Loucy (cell line): ENCODE measurements around the gene GPR137B.

Experiments
- H2AFZ ChIP-seq: fragments of 200-600 bp; sonication (generic); 2 replicates; pipeline ENCODE4 v1.6.0; 2016; ENCODE audit warnings: antibody characterized with exemption, mild to moderate bottlenecking, low read length, moderate library complexity
- H3F3A ChIP-seq: fragments of 200-600 bp; 2 replicates; pipeline ENCODE4 v1.6.0; 2016; ENCODE audit warnings: antibody characterized with exemption, low read depth, mild to moderate bottlenecking
- H3K27me3 ChIP-seq: fragments of 200-600 bp; sonication (generic); 2 replicates; pipeline ENCODE4 v1.6.1; 2014; ENCODE audit warnings: low read length, mild to moderate bottlenecking; ENCODE audit not compliant: insufficient read depth, poor library complexity, severe bottlenecking
- H3K36me3 ChIP-seq: fragments of 200-600 bp; sonication (generic); 2 replicates; pipeline ENCODE4 v1.6.1; 2016; ENCODE audit warnings: low read length; ENCODE audit not compliant: insufficient read depth
- H3K4me1 ChIP-seq: fragments of 200-600 bp; sonication (generic); 2 replicates; pipeline ENCODE4 v1.5.1; 2014; ENCODE audit warnings: low read length, mild to moderate bottlenecking; ENCODE audit not compliant: insufficient read depth, poor library complexity, severe bottlenecking
- H3K4me2 ChIP-seq: fragments of 200-600 bp; sonication (generic); 2 replicates; pipeline ENCODE4 v1.6.0; 2014; ENCODE audit warnings: antibody characterized with exemption, low read length, low read depth, mild to moderate bottlenecking; ENCODE audit not compliant: poor library complexity, severe bottlenecking
- H3K4me3 ChIP-seq: fragments of 200-600 bp; sonication (generic); 2 replicates; pipeline ENCODE4 v1.5.1; 2014; ENCODE audit warnings: low read length, mild to moderate bottlenecking, mixed read lengths; ENCODE audit not compliant: poor library complexity, severe bottlenecking
- H3K79me2 ChIP-seq: fragments of 200-600 bp; sonication (generic); 2 replicates; pipeline ENCODE4 v1.6.1; 2014; ENCODE audit warnings: low read length; ENCODE audit not compliant: insufficient read depth
- H3K9ac ChIP-seq: fragments of 200-600 bp; sonication (generic); 2 replicates; pipeline ENCODE4 v1.6.0; 2014; ENCODE audit warnings: mild to moderate bottlenecking, low read depth, low read length, moderate library complexity; ENCODE audit not compliant: poor library complexity, severe bottlenecking
- H3K9me2 ChIP-seq: fragments of 200-600 bp; sonication (generic); replicated peaks from 2 replicates; pipeline ENCODE4 v1.6.1; 2016; ENCODE audit warnings: low read depth, low read length, mixed read lengths
- H3K9me3 ChIP-seq: fragments of 200-600 bp; sonication (generic); 2 replicates; pipeline ENCODE4 v1.6.1; 2014; ENCODE audit warnings: mild to moderate bottlenecking, antibody characterized with exemption, low read length, low read depth; ENCODE audit not compliant: insufficient read depth
- H4K20me1 ChIP-seq: fragments of 200-600 bp; sonication (generic); 2 replicates; pipeline ENCODE4 v1.6.0; 2014; ENCODE audit warnings: antibody characterized with exemption, low read length, mild to moderate bottlenecking; ENCODE audit not compliant: insufficient read depth, poor library complexity, severe bottlenecking
- EZH2phosphoT487 ChIP-seq: fragments of 200-600 bp; IDR thresholded peaks from 2 replicates; pipeline ENCODE4 v1.6.1; 2018; ENCODE audit warnings: antibody characterized with exemption, mild to moderate bottlenecking, moderate library complexity, borderline replicate concordance
- TF ChIP-seq, protein P1 (sequence below): fragments of 200-600 bp; sonication (generic); conservative IDR thresholded peaks from 2 replicates; pipeline ENCODE4 v1.5.1; 2014; ENCODE audit warnings: mild to moderate bottlenecking, antibody characterized with exemption, low read length

The GPR137B gene

DNA sequence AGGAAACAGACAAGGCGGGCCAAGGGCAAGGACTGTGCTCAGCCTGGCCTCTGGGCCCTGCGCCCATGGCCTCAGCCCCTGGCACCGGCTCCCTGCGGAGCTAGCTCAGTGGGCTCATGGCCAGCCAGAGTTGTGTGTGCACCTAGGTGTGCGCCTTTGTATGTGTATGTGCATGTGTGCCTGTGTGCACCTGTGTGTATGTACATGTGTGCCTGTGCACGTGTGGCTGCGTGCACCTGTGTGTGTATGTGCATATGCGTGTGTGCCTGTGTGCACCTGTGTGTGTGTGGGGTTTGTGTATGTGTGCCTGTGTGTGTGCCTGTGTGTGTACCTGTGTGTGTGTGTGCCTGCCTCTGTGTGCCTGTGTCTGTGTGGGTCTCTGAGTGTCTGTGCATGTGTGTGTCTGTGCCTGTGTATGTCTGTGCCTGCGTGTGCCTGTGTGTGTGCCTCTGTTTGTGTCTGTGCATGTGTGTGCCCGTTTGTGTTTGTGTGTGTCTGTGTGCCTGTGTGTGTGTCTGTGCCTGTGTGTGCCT is 7.4 kb downstream of the GPR137B start:
- Histone ChIP-seq H3K4me2 (no peak overlapping the region), H3K4me3 (no peak overlapping the region), H3K9me3 (no peaks in the 10 kb centered on the region), H4K20me1 (no peaks in the 10 kb centered on the region), H3K4me1 (no peaks in the 10 kb centered on the region), H3K79me2 (no peaks in the 10 kb centered on the region), H3K9me2 (no peaks in the 10 kb centered on the region), H3F3A (no peaks in the 10 kb centered on the region), H3K9ac (no peak overlapping the region), H2AFZ (no peak overlapping the region), H3K27me3 (no peaks in the 10 kb centered on the region), H3K36me3 (no peaks in the 10 kb centered on the region)
- TF ChIP-seq EZH2phosphoT487, result no peak
- TF ChIP-seq, protein P1, sequence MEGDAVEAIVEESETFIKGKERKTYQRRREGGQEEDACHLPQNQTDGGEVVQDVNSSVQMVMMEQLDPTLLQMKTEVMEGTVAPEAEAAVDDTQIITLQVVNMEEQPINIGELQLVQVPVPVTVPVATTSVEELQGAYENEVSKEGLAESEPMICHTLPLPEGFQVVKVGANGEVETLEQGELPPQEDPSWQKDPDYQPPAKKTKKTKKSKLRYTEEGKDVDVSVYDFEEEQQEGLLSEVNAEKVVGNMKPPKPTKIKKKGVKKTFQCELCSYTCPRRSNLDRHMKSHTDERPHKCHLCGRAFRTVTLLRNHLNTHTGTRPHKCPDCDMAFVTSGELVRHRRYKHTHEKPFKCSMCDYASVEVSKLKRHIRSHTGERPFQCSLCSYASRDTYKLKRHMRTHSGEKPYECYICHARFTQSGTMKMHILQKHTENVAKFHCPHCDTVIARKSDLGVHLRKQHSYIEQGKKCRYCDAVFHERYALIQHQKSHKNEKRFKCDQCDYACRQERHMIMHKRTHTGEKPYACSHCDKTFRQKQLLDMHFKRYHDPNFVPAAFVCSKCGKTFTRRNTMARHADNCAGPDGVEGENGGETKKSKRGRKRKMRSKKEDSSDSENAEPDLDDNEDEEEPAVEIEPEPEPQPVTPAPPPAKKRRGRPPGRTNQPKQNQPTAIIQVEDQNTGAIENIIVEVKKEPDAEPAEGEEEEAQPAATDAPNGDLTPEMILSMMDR, result no peak

DNA sequence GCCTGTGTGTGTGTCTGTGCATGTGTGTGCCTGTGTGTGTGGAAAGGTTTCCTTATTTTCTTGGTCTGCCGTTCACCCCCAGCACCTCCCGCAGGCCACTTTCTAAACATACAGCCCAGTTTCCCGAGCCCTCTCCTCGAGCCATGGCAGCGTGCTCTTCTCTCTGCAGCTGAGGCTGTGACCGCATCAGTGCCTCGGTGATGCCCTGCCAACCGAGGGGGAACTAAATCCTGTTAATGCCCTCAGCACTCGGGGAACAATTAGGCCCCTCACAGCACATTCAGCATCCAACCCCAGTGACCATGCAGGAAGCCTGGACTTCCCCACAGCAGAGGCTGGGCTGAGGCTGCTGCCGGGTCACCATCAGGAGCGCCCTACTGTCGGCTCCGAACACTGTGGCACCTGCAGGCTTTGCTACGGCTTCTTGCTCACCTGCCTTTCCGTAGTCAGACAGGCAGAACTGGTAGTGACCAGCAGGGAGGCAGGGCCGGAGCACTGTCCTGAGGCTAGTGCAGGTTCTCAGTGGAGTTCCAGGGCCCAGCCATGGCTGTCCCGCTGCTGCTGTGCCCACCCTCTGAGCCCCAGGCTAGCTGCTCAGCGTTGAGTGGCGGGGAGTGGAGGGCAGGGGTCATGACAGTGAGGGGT is 8.1 kb downstream of the GPR137B start:
- H3K4me3 ChIP-seq, result no peak overlapping the region
- H3K27me3 ChIP-seq, result no peaks in the 10 kb centered on the region
- TF ChIP-seq EZH2phosphoT487, result no peak
- TF ChIP-seq, protein P1, result no peak
- H3K36me3 ChIP-seq, result no peaks in the 10 kb centered on the region
- no peaks in the 10 kb centered on the region for H3F3A ChIP-seq
- no peaks in the 10 kb centered on the region for H3K9me2 ChIP-seq
- no peak overlapping the region for H3K4me2 ChIP-seq
- H2AFZ ChIP-seq, result no peak overlapping the region
- H4K20me1 ChIP-seq, result no peaks in the 10 kb centered on the region
- H3K79me2 ChIP-seq, result no peaks in the 10 kb centered on the region
- H3K9me3 ChIP-seq, result no peaks in the 10 kb centered on the region
- no peaks in the 10 kb centered on the region for H3K4me1 ChIP-seq
- H3K9ac ChIP-seq, result no peak overlapping the region

DNA sequence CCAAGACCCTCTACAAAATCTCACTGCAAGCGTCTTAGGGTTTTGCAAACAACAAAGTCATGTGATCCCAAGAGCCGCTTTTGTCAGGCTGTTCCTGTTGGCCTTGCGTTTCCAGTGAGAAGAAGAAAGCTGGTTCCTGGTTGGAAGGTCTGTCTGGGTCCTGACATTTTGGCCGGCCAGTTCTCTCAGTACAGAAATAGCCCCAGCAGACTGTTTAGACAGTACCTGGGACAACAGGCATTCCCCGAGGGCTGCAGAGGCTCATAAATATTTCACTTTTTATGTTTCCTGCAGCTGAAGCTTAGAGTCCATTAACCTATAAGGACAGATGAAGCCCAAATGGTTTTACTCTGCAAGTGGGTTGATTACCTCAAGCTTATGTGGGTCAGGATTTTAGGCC is 8.6 kb downstream of the GPR137B start:
- no peaks in the 10 kb centered on the region for H4K20me1 ChIP-seq

More for the DNA sequence above, 8.6 kb downstream of the GPR137B start:
- TF ChIP-seq, protein P1, result no peak
- TF ChIP-seq EZH2phosphoT487, result no peak
- no peak overlapping the region for H2AFZ ChIP-seq
- H3F3A ChIP-seq, result no peaks in the 10 kb centered on the region
- H3K27me3 ChIP-seq, result no peaks in the 10 kb centered on the region
- no peaks in the 10 kb centered on the region for H3K36me3 ChIP-seq
- no peaks in the 10 kb centered on the region for H3K79me2 ChIP-seq
- H3K4me2 ChIP-seq, result no peak overlapping the region
- H3K4me1 ChIP-seq, result no peaks in the 10 kb centered on the region
- H3K9ac ChIP-seq, result no peak overlapping the region
- H3K9me2 ChIP-seq, result no peaks in the 10 kb centered on the region
- H3K4me3 ChIP-seq, result no peak overlapping the region
- no peaks in the 10 kb centered on the region for H3K9me3 ChIP-seq
